Stimulated activated naive CD8-positive, alpha-beta T cell treated with anti-CD3 and anti-CD28 coated beads, Interleukin-15, Interleukin-2, amounts not matched to agents 100 ng/mL and 50 ng/mL, for 24 hours (primary cell): ENCODE measurements around the gene ZNF726.
"Not testable (repeated sequence)": the region's sequence is repeated elsewhere in the genome, so short reads cannot be mapped to it uniquely, and the experiment has no call there.

Source experiments
- H3K27ac Mint-ChIP-seq: one replicate; pipeline ENCODE4 v1.8.0; 2021; ENCODE audit warnings: mild to moderate bottlenecking, mixed read lengths
- H3K27me3 Mint-ChIP-seq: one replicate; pipeline ENCODE4 v1.8.0; 2021; ENCODE audit warnings: mixed read lengths
- H3K36me3 Mint-ChIP-seq: one replicate; pipeline ENCODE4 v1.8.0; 2021; ENCODE audit warnings: low read depth, mixed read lengths
- H3K4me1 Mint-ChIP-seq: one replicate; pipeline ENCODE4 v1.8.0; 2021; ENCODE audit warnings: low read depth, mixed read lengths
- H3K4me3 Mint-ChIP-seq: one replicate; pipeline ENCODE4 v1.8.0; 2021; ENCODE audit warnings: mild to moderate bottlenecking, mixed read lengths
- H3K9me3 Mint-ChIP-seq: one replicate; pipeline ENCODE4 v1.8.0; 2021; ENCODE audit warnings: mixed read lengths

The ZNF726 gene

GRCh38 chr19:23969630-23970029 is 54.9 kb downstream of the ZNF726 start:
- no peak overlapping the region for H3K27ac Mint-ChIP-seq
- H3K4me3 Mint-ChIP-seq = no peak overlapping the region
- peaks cover 4% of the 10 kb centered on the region for H3K4me1 Mint-ChIP-seq
- no peaks in the 10 kb centered on the region for H3K36me3 Mint-ChIP-seq
- H3K27me3 Mint-ChIP-seq = peaks cover 31% of the 10 kb centered on the region
- no peaks in the 10 kb centered on the region for H3K9me3 Mint-ChIP-seq

GRCh38 chr19:23971598-23971997 is 56.9 kb downstream of the ZNF726 start:
- no peaks in the 10 kb centered on the region for H3K9me3 Mint-ChIP-seq
- H3K36me3 Mint-ChIP-seq = no peaks in the 10 kb centered on the region
- H3K27ac Mint-ChIP-seq = no peak overlapping the region
- H3K27me3 Mint-ChIP-seq = peaks cover 31% of the 10 kb centered on the region
- H3K4me3 Mint-ChIP-seq = no peak overlapping the region
- peaks cover 4% of the 10 kb centered on the region for H3K4me1 Mint-ChIP-seq

- Mint-ChIP-seq H3K27me3 (peaks cover 31% of the 10 kb centered on the region), H3K4me3 (no peak overlapping the region), H3K36me3 (no peaks in the 10 kb centered on the region), H3K4me1 (peaks cover 4% of the 10 kb centered on the region), H3K27ac (no peak overlapping the region), H3K9me3 (no peaks in the 10 kb centered on the region)
Observed at GRCh38 chr19:23972161-23972560, 57.5 kb downstream of the ZNF726 start.

GRCh38 chr19:23974941-23975340 is 60.3 kb downstream of the ZNF726 start:
- Mint-ChIP-seq H3K4me1 (peaks cover 4% of the 10 kb centered on the region), H3K27ac (no peak overlapping the region), H3K4me3 (no peak overlapping the region), H3K9me3 (no peaks in the 10 kb centered on the region), H3K36me3 (no peaks in the 10 kb centered on the region), H3K27me3 (peaks cover 21% of the 10 kb centered on the region)

GRCh38 chr19:23976631-23977030 is 61.9 kb downstream of the ZNF726 start:
- not testable (repeated sequence) for H3K4me3 Mint-ChIP-seq, H3K4me1 Mint-ChIP-seq, H3K27me3 Mint-ChIP-seq, H3K36me3 Mint-ChIP-seq, H3K9me3 Mint-ChIP-seq, H3K27ac Mint-ChIP-seq

- H3K27ac Mint-ChIP-seq, H3K4me1 Mint-ChIP-seq, H3K9me3 Mint-ChIP-seq, H3K36me3 Mint-ChIP-seq, H3K4me3 Mint-ChIP-seq, H3K27me3 Mint-ChIP-seq: not testable (repeated sequence)
Observed at GRCh38 chr19:23977256-23977655, 62.6 kb downstream of the ZNF726 start.

GRCh38 chr19:23978068-23978467 is 63.4 kb downstream of the ZNF726 start:
- no peaks in the 10 kb centered on the region for H3K36me3 Mint-ChIP-seq
- no peak overlapping the region for H3K27ac Mint-ChIP-seq
- no peak overlapping the region for H3K4me3 Mint-ChIP-seq
- H3K27me3 Mint-ChIP-seq = peaks cover 2% of the 10 kb centered on the region
- H3K9me3 Mint-ChIP-seq = no peaks in the 10 kb centered on the region
- no peaks in the 10 kb centered on the region for H3K4me1 Mint-ChIP-seq

- Mint-ChIP-seq H3K4me3 (no peak overlapping the region), H3K9me3 (no peaks in the 10 kb centered on the region), H3K36me3 (no peaks in the 10 kb centered on the region), H3K4me1 (no peaks in the 10 kb centered on the region), H3K27ac (no peak overlapping the region), H3K27me3 (no peaks in the 10 kb centered on the region)
Observed at GRCh38 chr19:23980805-23981204, 66.1 kb downstream of the ZNF726 start.

- no peak overlapping the region for H3K27ac Mint-ChIP-seq
- no peaks in the 10 kb centered on the region for H3K4me1 Mint-ChIP-seq
- H3K9me3 Mint-ChIP-seq = no peaks in the 10 kb centered on the region
- H3K36me3 Mint-ChIP-seq = no peaks in the 10 kb centered on the region
- no peak overlapping the region for H3K4me3 Mint-ChIP-seq
- no peaks in the 10 kb centered on the region for H3K27me3 Mint-ChIP-seq
Observed at GRCh38 chr19:23981863-23982262, 67.2 kb downstream of the ZNF726 start.

- Mint-ChIP-seq H3K9me3 (peaks cover 8% of the 10 kb centered on the region), H3K27ac (no peak overlapping the region), H3K4me1 (no peaks in the 10 kb centered on the region), H3K27me3 (no peaks in the 10 kb centered on the region), H3K4me3 (no peak overlapping the region), H3K36me3 (no peaks in the 10 kb centered on the region)
Observed at GRCh38 chr19:23983406-23983805, 68.7 kb downstream of the ZNF726 start.
